HG03139 (cell line): ENCODE results near the gene SPTBN4.

Experiments
- ATAC-seq: cut with Tn5 transposase; IDR thresholded peaks from one replicate; pipeline ENCODE4 v1.9.1; 2021; ENCODE audit not compliant: unreplicated experiment

Gene SPTBN4

GRCh38 chr19:40599902-40600569 is 133.2 kb downstream of the SPTBN4 start:
- no peak for ATAC-seq

- ATAC-seq = no peak
Measured at GRCh38 chr19:40600570-40601133, 133.9 kb downstream of the SPTBN4 start.

GRCh38 chr19:40601134-40601974 is 134.6 kb downstream of the SPTBN4 start, which contains the start of gene LTBP4:
Gene LTBP4 (plus strand): TSS chr19:40601369. CDS start chr19:40601388, 19 bp downstream.
- no peak for ATAC-seq

GRCh38 chr19:40603071-40603388 is 136.2 kb downstream of the SPTBN4 start:
- no peak for ATAC-seq

GRCh38 chr19:40603389-40604170 is 136.8 kb downstream of the SPTBN4 start:
- ATAC-seq = peak; percentile 57

- no peak for ATAC-seq
Measured at GRCh38 chr19:40604171-40604646, 137.4 kb downstream of the SPTBN4 start.

GRCh38 chr19:40604647-40605215 is 137.9 kb downstream of the SPTBN4 start:
- no peak for ATAC-seq

- ATAC-seq = no peak
Measured at GRCh38 chr19:40605216-40605971, 138.6 kb downstream of the SPTBN4 start.

GRCh38 chr19:40607311-40608239 is 140.8 kb downstream of the SPTBN4 start:
- no peak for ATAC-seq

- ATAC-seq = no peak
Measured at GRCh38 chr19:40608240-40608621, 141.4 kb downstream of the SPTBN4 start.

- ATAC-seq = no peak
Measured at GRCh38 chr19:40608957-40609356, 142.2 kb downstream of the SPTBN4 start.

- ATAC-seq = peak; percentile 35
Measured at GRCh38 chr19:40609561-40610395, 143.0 kb downstream of the SPTBN4 start.

- ATAC-seq = no peak
Measured at GRCh38 chr19:40610396-40611064, 143.7 kb downstream of the SPTBN4 start.

- no peak for ATAC-seq
Measured at GRCh38 chr19:40611096-40611495, 144.3 kb downstream of the SPTBN4 start.

- ATAC-seq = no peak
Measured at GRCh38 chr19:40611900-40612698, 145.3 kb downstream of the SPTBN4 start.

GRCh38 chr19:40612831-40613689 is 146.3 kb downstream of the SPTBN4 start:
- no peak for ATAC-seq
